Measurements from ENCODE around the gene MMADHC. TPM values are rescaled to one million over a fixed set of nuclear protein-coding genes. Genes with fewer than 3 reads are reported as not detected.

The MMADHC gene
- polyA plus RNA-seq, 1 experiment = 72.6 TPM

GRCh38 chr2:149595056-149595963 is 7.7 kb upstream of the MMADHC start:
- DNase-seq (ENCODE audit: low read depth) = no peak
- H3K4me3 ChIP-seq (ENCODE audit: low read depth, low read length) = no peak overlapping the region
- H3K36me3 ChIP-seq (ENCODE audit: control insufficient read depth, insufficient read depth, low read length) = no peaks in the 10 kb centered on the region
- H3K27me3 ChIP-seq (ENCODE audit: control insufficient read depth, insufficient read depth, low read length) = no peaks in the 10 kb centered on the region
- ChIA-PET POLR2A (no interaction called here), CTCF (interaction anchor here (0.6 to 3.9 kb wide), 8 partner anchors 9 to 1844 kb away, joined by 3 to 13 read pairs (median 4); no protein-coding TSS in a partner anchor)
- TF ChIP-seq, protein P1, sequence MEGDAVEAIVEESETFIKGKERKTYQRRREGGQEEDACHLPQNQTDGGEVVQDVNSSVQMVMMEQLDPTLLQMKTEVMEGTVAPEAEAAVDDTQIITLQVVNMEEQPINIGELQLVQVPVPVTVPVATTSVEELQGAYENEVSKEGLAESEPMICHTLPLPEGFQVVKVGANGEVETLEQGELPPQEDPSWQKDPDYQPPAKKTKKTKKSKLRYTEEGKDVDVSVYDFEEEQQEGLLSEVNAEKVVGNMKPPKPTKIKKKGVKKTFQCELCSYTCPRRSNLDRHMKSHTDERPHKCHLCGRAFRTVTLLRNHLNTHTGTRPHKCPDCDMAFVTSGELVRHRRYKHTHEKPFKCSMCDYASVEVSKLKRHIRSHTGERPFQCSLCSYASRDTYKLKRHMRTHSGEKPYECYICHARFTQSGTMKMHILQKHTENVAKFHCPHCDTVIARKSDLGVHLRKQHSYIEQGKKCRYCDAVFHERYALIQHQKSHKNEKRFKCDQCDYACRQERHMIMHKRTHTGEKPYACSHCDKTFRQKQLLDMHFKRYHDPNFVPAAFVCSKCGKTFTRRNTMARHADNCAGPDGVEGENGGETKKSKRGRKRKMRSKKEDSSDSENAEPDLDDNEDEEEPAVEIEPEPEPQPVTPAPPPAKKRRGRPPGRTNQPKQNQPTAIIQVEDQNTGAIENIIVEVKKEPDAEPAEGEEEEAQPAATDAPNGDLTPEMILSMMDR (IDR thresholded peaks at IDR 0.05; ENCODE audit: insufficient read depth, low read depth, low read length) = peak; percentile 39

DNA sequence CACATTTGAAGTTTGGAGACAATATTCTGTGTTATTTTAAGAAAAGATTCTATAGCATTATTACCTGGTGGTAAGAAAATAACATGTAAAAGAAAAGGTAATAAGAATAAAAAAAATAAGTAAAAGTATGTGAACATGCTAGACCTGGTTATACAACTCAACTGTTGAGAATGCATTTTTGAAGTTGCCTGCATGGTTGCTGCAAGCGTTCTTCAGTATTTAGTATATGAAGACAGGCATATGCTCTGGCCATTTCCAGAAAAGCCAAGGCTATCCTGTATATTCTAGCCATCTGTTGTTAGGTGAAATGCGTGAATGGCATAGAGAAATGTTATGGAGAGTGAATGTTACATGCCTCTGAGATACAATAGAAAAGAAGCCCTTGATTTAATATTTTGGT is 6.8 kb upstream of the MMADHC start:
- Histone ChIP-seq H3K36me3 (ENCODE audit: control insufficient read depth, insufficient read depth, low read length) (no peaks in the 10 kb centered on the region), H3K27me3 (ENCODE audit: control insufficient read depth, insufficient read depth, low read length) (no peaks in the 10 kb centered on the region), H3K4me3 (ENCODE audit: low read depth, low read length) (no peak overlapping the region)
- TF ChIP-seq, protein P1 (IDR thresholded peaks at IDR 0.05; ENCODE audit: insufficient read depth, low read depth, low read length) = no peak
- ChIA-PET CTCF (interaction anchor here (0.6 to 3.9 kb wide), 3 partner anchors 122 to 1644 kb away, joined by 3 to 13 read pairs (median 6); no protein-coding TSS in a partner anchor), POLR2A (interaction anchor here (0.6 kb wide), 1 partner anchor 877 kb away, joined by 3 read pairs; no protein-coding TSS in a partner anchor)
- DNase-seq (ENCODE audit: low read depth) = no peak

DNA sequence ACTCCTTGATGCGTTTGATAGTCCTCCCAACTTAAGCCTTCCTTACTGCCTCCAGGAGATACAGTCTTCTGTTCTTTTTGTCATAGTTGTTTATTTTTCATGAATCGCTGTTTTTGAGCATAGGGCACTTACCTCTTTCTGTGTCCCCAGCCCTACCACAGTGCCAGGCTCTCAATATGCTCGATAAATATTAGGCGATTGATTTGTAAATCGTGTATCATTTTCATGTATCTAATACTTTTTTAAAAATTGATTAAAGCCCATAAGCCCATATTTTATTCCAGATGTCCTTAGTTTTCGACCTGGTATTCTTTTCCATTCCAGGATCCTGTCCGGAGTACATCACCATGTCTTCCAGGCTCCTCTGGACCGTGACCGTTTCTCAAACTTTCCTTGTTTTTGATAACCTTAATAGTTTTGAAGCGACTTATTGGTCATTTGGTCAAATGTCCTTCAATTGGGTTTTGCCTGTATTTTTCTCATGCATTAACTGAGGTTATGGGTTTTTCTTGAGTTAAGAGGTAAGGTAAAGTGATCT is 444 bp upstream of the MMADHC start:
- ChIA-PET POLR2A (no interaction called here), CTCF (interaction anchor here (0.6 to 0.8 kb wide), 3 partner anchors 12 to 1651 kb away, joined by 3 read pairs; no protein-coding TSS in a partner anchor)
- no peak for DNase-seq (ENCODE audit: low read depth)
- TF ChIP-seq, protein P1 (IDR thresholded peaks at IDR 0.05; ENCODE audit: insufficient read depth, low read depth, low read length) = no peak
- Histone ChIP-seq H3K4me3 (ENCODE audit: low read depth, low read length) (peak overlapping the region; percentile 86), H3K27me3 (ENCODE audit: control insufficient read depth, insufficient read depth, low read length) (no peaks in the 10 kb centered on the region), H3K36me3 (ENCODE audit: control insufficient read depth, insufficient read depth, low read length) (no peaks in the 10 kb centered on the region)

DNA sequence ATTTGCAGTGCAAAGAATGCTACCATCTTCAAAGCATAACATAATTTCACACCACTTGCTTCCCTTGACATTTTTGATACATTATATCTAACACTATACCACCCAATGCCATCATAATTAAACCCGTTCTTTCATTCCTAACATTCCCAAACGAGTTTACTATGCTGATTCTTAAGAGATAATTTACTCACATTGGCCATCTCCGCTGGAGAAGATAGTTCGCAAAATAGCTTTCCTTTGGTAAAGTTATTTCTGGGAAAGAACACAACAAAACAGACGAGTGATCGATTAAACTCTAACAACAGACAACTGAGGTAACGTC is 716 bp downstream of the MMADHC start:
- ChIA-PET POLR2A (interaction anchor here (0.5 to 0.7 kb wide), 5 partner anchors 28 to 1794 kb away, joined by 3 to 13 read pairs (median 3); no protein-coding TSS in a partner anchor), CTCF (interaction anchor here (0.8 to 1.8 kb wide), 3 partner anchors 9 to 1652 kb away, joined by 3 to 4 read pairs (median 3); no protein-coding TSS in a partner anchor)
- no peaks in the 10 kb centered on the region for H3K36me3 ChIP-seq (ENCODE audit: control insufficient read depth, insufficient read depth, low read length)
- TF ChIP-seq, protein P1 (IDR thresholded peaks at IDR 0.05; ENCODE audit: insufficient read depth, low read depth, low read length) = no peak
- no peak for DNase-seq (ENCODE audit: low read depth)
- H3K4me3 ChIP-seq (ENCODE audit: low read depth, low read length) = peak overlapping the region; percentile 86
- no peaks in the 10 kb centered on the region for H3K27me3 ChIP-seq (ENCODE audit: control insufficient read depth, insufficient read depth, low read length)

DNA sequence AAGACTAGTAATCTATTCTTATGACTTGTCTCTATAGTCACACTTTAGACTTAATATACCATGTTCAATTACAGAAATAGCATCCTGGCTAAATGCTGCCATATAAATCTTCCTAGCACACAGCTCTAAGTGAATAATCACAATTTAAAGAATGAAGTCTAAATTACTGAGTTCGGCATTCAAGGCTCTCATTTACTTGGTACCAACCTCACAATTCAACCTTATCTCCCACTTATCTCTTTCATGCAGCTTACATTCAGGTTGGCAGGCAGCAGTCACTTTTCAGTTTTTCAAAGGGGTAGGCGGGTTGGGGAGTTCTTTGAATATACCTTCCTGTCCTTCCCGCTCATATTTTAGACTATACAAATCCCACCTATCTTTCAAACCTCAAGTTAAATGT is 1.5 kb downstream of the MMADHC start:
- Histone ChIP-seq H3K4me3 (ENCODE audit: low read depth, low read length) (peak overlapping the region; percentile 86), H3K36me3 (ENCODE audit: control insufficient read depth, insufficient read depth, low read length) (peaks cover 3% of the 10 kb centered on the region; the same call in 1 of the 2 replicates), H3K27me3 (ENCODE audit: control insufficient read depth, insufficient read depth, low read length) (no peaks in the 10 kb centered on the region)
- POLR2A ChIA-PET = no interaction called here
- no peak for DNase-seq (ENCODE audit: low read depth)
- CTCF ChIA-PET = interaction anchor here (1.1 to 1.8 kb wide), 2 partner anchors 9 to 1653 kb away, joined by 3 to 4 read pairs; no protein-coding TSS in a partner anchor
- TF ChIP-seq, protein P1 (IDR thresholded peaks at IDR 0.05; ENCODE audit: insufficient read depth, low read depth, low read length) = no peak

All from BJ (cell line).